Trophoblast cell (in vitro differentiated cells and primary cell): ENCODE results near the gene FBXO30.

Experiments used
- DNase-seq, 2 donors: peaks; one replicate each; pipeline ENCODE4 v3.0.0-alpha.2; 2016
- H2AFZ ChIP-seq: 2 replicates; pipeline ENCODE4 v1.6.1; 2013; ENCODE audit warnings: low read length, moderate library complexity, mild to moderate bottlenecking; ENCODE audit not compliant: insufficient read depth, poor library complexity
- H2AK5ac ChIP-seq: 2 replicates; pipeline ENCODE4 v1.6.1; 2013; ENCODE audit warnings: mild to moderate bottlenecking, low read length
- H2BK120ac ChIP-seq: 2 replicates; pipeline ENCODE4 v1.6.1; 2013; ENCODE audit warnings: low read length, mild to moderate bottlenecking, moderate library complexity; ENCODE audit not compliant: insufficient read depth, poor library complexity
- H2BK12ac ChIP-seq: 2 replicates; pipeline ENCODE4 v1.6.1; 2013; ENCODE audit warnings: mild to moderate bottlenecking, low read length, moderate library complexity
- H2BK5ac ChIP-seq: 2 replicates; pipeline ENCODE4 v1.6.1; 2013; ENCODE audit warnings: low read length, low read depth, moderate library complexity, mild to moderate bottlenecking; ENCODE audit not compliant: poor library complexity
- H3K14ac ChIP-seq: 2 replicates; pipeline ENCODE4 v1.6.1; 2013; ENCODE audit warnings: mild to moderate bottlenecking, low read length
- H3K18ac ChIP-seq: 2 replicates; pipeline ENCODE4 v1.6.1; 2013; ENCODE audit warnings: mild to moderate bottlenecking, low read length
- H3K23ac ChIP-seq: 2 replicates; pipeline ENCODE4 v1.6.1; 2013; ENCODE audit warnings: low read length
- H3K27ac ChIP-seq: 2 replicates; pipeline ENCODE4 v1.5.1; 2013; ENCODE audit warnings: low read depth, mild to moderate bottlenecking, inconsistent platforms, low read length, moderate library complexity
- H3K27me3 ChIP-seq: 2 replicates; pipeline ENCODE4 v1.6.1; 2013; ENCODE audit warnings: inconsistent platforms, mild to moderate bottlenecking, low read length, moderate library complexity; ENCODE audit not compliant: insufficient read depth
- H3K36me3 ChIP-seq, 2 experiments: 1 replicate in 1 of 2; 2 replicates in 1 of 2; pipeline ENCODE4 v1.6.1; 2013; ENCODE audit warnings: low read length in 2 of 2, mild to moderate bottlenecking in 2 of 2, moderate library complexity in 1 of 2; ENCODE audit not compliant: insufficient read depth in 2 of 2, control insufficient read depth in 1 of 2
- H3K4ac ChIP-seq: 2 replicates; pipeline ENCODE4 v1.6.1; 2013; ENCODE audit warnings: low read depth, mild to moderate bottlenecking, low read length, moderate library complexity
- H3K4me1 ChIP-seq, 2 experiments: 1 replicate in 1 of 2; 2 replicates in 1 of 2; pipeline ENCODE4 v1.6.1; 2013; ENCODE audit warnings: low read length in 2 of 2, mild to moderate bottlenecking in 2 of 2, moderate library complexity in 1 of 2; ENCODE audit not compliant: insufficient read depth in 2 of 2, control insufficient read depth in 1 of 2
- H3K4me2 ChIP-seq: 2 replicates; pipeline ENCODE4 v1.6.1; 2013; ENCODE audit warnings: inconsistent platforms, mild to moderate bottlenecking, low read length, moderate library complexity
- H3K4me3 ChIP-seq: 2 replicates; pipeline ENCODE4 v1.5.1; 2013; ENCODE audit warnings: mild to moderate bottlenecking, low read depth, low read length, inconsistent platforms
- H3K79me1 ChIP-seq: one replicate; pipeline ENCODE4 v1.6.1; 2013; ENCODE audit warnings: low read length
- H3K79me2 ChIP-seq: 2 replicates; pipeline ENCODE4 v1.6.1; 2013; ENCODE audit warnings: low read length, mild to moderate bottlenecking; ENCODE audit not compliant: control insufficient read depth, insufficient read depth, poor library complexity
- H3K9ac ChIP-seq: 2 replicates; pipeline ENCODE4 v1.6.1; 2013; ENCODE audit warnings: mild to moderate bottlenecking, low read length
- H3K9me3 ChIP-seq: 2 replicates; pipeline ENCODE4 v1.6.1; 2013; ENCODE audit warnings: low read depth, mild to moderate bottlenecking, control low read depth, inconsistent platforms, low read length; ENCODE audit not compliant: insufficient read depth
- H4K12ac ChIP-seq: 2 replicates; pipeline ENCODE4 v1.6.1; 2013; ENCODE audit warnings: low read depth, mild to moderate bottlenecking, low read length, moderate library complexity
- H4K8ac ChIP-seq: 2 replicates; pipeline ENCODE4 v1.6.1; 2013; ENCODE audit warnings: low read depth, mild to moderate bottlenecking, low read length, moderate library complexity
- H4K91ac ChIP-seq: one replicate; pipeline ENCODE4 v1.6.1; 2013; ENCODE audit warnings: low read depth, mild to moderate bottlenecking, low read length, moderate library complexity
- WGBS: extraction: QIAGEN DNeasy Blood & Tissue Kit; methylation state at CpG from one replicate; pipeline ENCODE4 v1.1.7; 2013; ENCODE audit warnings: missing lambda C conversion rate; ENCODE audit not compliant: insufficient read length, insufficient coverage; ENCODE audit errors: extremely low coverage; 5-methylcytosine and 5-hydroxymethylcytosine counted together

The FBXO30 gene

GRCh38 chr6:145783796-145784195 is 30.8 kb downstream of the FBXO30 start:
- Histone ChIP-seq H2BK5ac (no peak overlapping the region), H2BK12ac (no peak overlapping the region), H3K4me2 (no peak overlapping the region), H2BK120ac (no peak overlapping the region), H3K27ac (no peak overlapping the region), H3K18ac (no peak overlapping the region), H4K91ac (no peak overlapping the region), H3K23ac (no peak overlapping the region), H3K27me3 (no peaks in the 10 kb centered on the region), H3K79me2 (no peaks in the 10 kb centered on the region), H4K12ac (no peak overlapping the region), H4K8ac (no peak overlapping the region), H3K79me1 (no peaks in the 10 kb centered on the region), H2AFZ (no peak overlapping the region), H3K4me3 (no peak overlapping the region), H3K4ac (no peak overlapping the region), H3K9me3 (no peaks in the 10 kb centered on the region), H3K14ac (no peak overlapping the region), H3K36me3 (peaks cover 2 to 9% of the 10 kb centered on the region in 2 experiments), H3K9ac (no peak overlapping the region), H3K4me1 (no peaks in the 10 kb centered on the region), H2AK5ac (no peak overlapping the region)
- WGBS: no CpG with 5 or more reads among the region's 5 CpGs
- DNase-seq: no peak

- Histone ChIP-seq H2AK5ac (no peak overlapping the region), H3K4me2 (no peak overlapping the region), H2AFZ (no peak overlapping the region), H3K9me3 (no peaks in the 10 kb centered on the region), H3K36me3 (no peaks in the 10 kb centered on the region), H3K9ac (no peak overlapping the region), H3K27ac (no peak overlapping the region), H3K79me2 (no peaks in the 10 kb centered on the region), H2BK120ac (no peak overlapping the region), H4K8ac (no peak overlapping the region), H3K79me1 (no peaks in the 10 kb centered on the region), H2BK5ac (no peak overlapping the region), H3K14ac (no peak overlapping the region), H3K18ac (no peak overlapping the region), H3K4me1 (no peaks in the 10 kb centered on the region), H3K23ac (no peak overlapping the region), H4K91ac (no peak overlapping the region), H3K27me3 (no peaks in the 10 kb centered on the region), H3K4ac (no peak overlapping the region), H2BK12ac (no peak overlapping the region), H4K12ac (no peak overlapping the region), H3K4me3 (no peak overlapping the region)
- no peak for DNase-seq
- WGBS: no CpG with 5 or more reads among the region's 1 CpG
Measured at GRCh38 chr6:145772846-145773245, 41.7 kb downstream of the FBXO30 start.

GRCh38 chr6:145765449-145765848 is 49.1 kb downstream of the FBXO30 start:
- no peaks in the 10 kb centered on the region for H3K79me1 ChIP-seq
- H3K18ac ChIP-seq: no peak overlapping the region
- no peak overlapping the region for H2BK12ac ChIP-seq
- H3K9ac ChIP-seq: no peak overlapping the region
- H3K36me3 ChIP-seq: no peaks in the 10 kb centered on the region
- peaks cover 2% of the 10 kb centered on the region for H3K9me3 ChIP-seq
- no peak overlapping the region for H3K4me3 ChIP-seq
- H3K23ac ChIP-seq: no peak overlapping the region
- no peak overlapping the region for H3K27ac ChIP-seq
- no peak overlapping the region for H2BK120ac ChIP-seq
- no peak overlapping the region for H4K8ac ChIP-seq
- no peaks in the 10 kb centered on the region for H3K4me1 ChIP-seq
- H2AFZ ChIP-seq: no peak overlapping the region
- no peak overlapping the region for H2AK5ac ChIP-seq
- H3K4ac ChIP-seq: no peak overlapping the region
- H3K4me2 ChIP-seq: no peak overlapping the region
- no peak overlapping the region for H2BK5ac ChIP-seq
- no peaks in the 10 kb centered on the region for H3K27me3 ChIP-seq
- no peak overlapping the region for H3K14ac ChIP-seq
- no peak overlapping the region for H4K91ac ChIP-seq
- no peak overlapping the region for H4K12ac ChIP-seq
- DNase-seq: no peak
- H3K79me2 ChIP-seq: no peaks in the 10 kb centered on the region

- H2AK5ac ChIP-seq: no peak overlapping the region
- no peak overlapping the region for H3K4me3 ChIP-seq
- H2BK120ac ChIP-seq: no peak overlapping the region
- H2BK5ac ChIP-seq: no peak overlapping the region
- H3K4ac ChIP-seq: no peak overlapping the region
- no peak overlapping the region for H3K14ac ChIP-seq
- no peak overlapping the region for H4K91ac ChIP-seq
- H3K9ac ChIP-seq: no peak overlapping the region
- H3K79me1 ChIP-seq: no peaks in the 10 kb centered on the region
- no peaks in the 10 kb centered on the region for H3K79me2 ChIP-seq
- H3K18ac ChIP-seq: no peak overlapping the region
- H4K12ac ChIP-seq: no peak overlapping the region
- peaks cover 2% of the 10 kb centered on the region for H3K9me3 ChIP-seq
- DNase-seq: no peak
- no peak overlapping the region for H3K27ac ChIP-seq
- no peaks in the 10 kb centered on the region for H3K27me3 ChIP-seq
- H2BK12ac ChIP-seq: no peak overlapping the region
- H3K36me3 ChIP-seq: no peaks in the 10 kb centered on the region
- H3K4me1 ChIP-seq: no peaks in the 10 kb centered on the region
- H4K8ac ChIP-seq: no peak overlapping the region
- no peak overlapping the region for H3K4me2 ChIP-seq
- no peak overlapping the region for H2AFZ ChIP-seq
- H3K23ac ChIP-seq: no peak overlapping the region
Measured at GRCh38 chr6:145763742-145764141, 50.9 kb downstream of the FBXO30 start.

- Histone ChIP-seq H2BK5ac (no peak overlapping the region), H3K18ac (no peak overlapping the region), H3K4ac (no peak overlapping the region), H3K9me3 (no peaks in the 10 kb centered on the region), H3K9ac (no peak overlapping the region), H3K14ac (no peak overlapping the region), H4K12ac (no peak overlapping the region), H4K8ac (no peak overlapping the region), H3K4me1 (no peaks in the 10 kb centered on the region), H4K91ac (no peak overlapping the region), H3K79me2 (no peaks in the 10 kb centered on the region), H3K23ac (no peak overlapping the region), H3K27ac (no peak overlapping the region), H2BK120ac (no peak overlapping the region), H3K4me2 (no peak overlapping the region), H3K36me3 (no peaks in the 10 kb centered on the region), H3K4me3 (no peak overlapping the region), H2AFZ (no peak overlapping the region), H2AK5ac (no peak overlapping the region), H2BK12ac (no peak overlapping the region), H3K79me1 (no peaks in the 10 kb centered on the region), H3K27me3 (no peaks in the 10 kb centered on the region)
- DNase-seq: no peak
Measured at GRCh38 chr6:145761584-145761983, 53.0 kb downstream of the FBXO30 start.
